Vagina (tissue), 2 donors: ENCODE results near the gene CAB39L. TPM values are rescaled to one million over a fixed set of nuclear protein-coding genes. Genes with fewer than 3 reads are reported as not detected.

Experiments
- DNase-seq, 2 donors: peaks; one replicate each; pipeline ENCODE4 v3.0.0-alpha.2; 2017; ENCODE audit errors: extremely low spot score in 2 of 2
- H3K27ac ChIP-seq: fragments of 200-600 bp; sonication (generic); one replicate; pipeline ENCODE4 v1.5.1; 2019
- H3K27me3 ChIP-seq: fragments of 200-600 bp; sonication (generic); one replicate; pipeline ENCODE4 v1.5.1; 2019
- H3K36me3 ChIP-seq, 2 donors: fragments of 200-600 bp; sonication (generic); one replicate each; pipeline ENCODE4 v1.5.1; 2017 to 2019
- H3K4me1 ChIP-seq: fragments of 200-600 bp; sonication (generic); one replicate; pipeline ENCODE4 v1.5.1; 2019
- H3K4me3 ChIP-seq, 2 donors: fragments of 200-600 bp; sonication (generic); 1 replicate in 1 of 2; 2 replicates in 1 of 2; pipeline ENCODE4 v1.5.1; 2016 to 2019
- H3K9me3 ChIP-seq: fragments of 200-600 bp; sonication (generic); one replicate; pipeline ENCODE4 v1.5.1; 2019
- CTCF ChIP-seq, 3 experiments: fragments of 450-650 bp in 2 of 3; fragments of 200-600 bp in 1 of 3; sonication (generic) in 1 of 3; IDR thresholded peaks; one replicate each; pipeline ENCODE4 v1.5.1; 2017 to 2019; ENCODE audit warnings: antibody characterized with exemption in 3 of 3, mild to moderate bottlenecking in 2 of 3, moderate library complexity in 2 of 3
- POLR2A ChIP-seq, 2 donors: fragments of 450-650 bp; IDR thresholded peaks; one replicate each; pipeline ENCODE4 v1.6.1; 2017; ENCODE audit warnings: antibody characterized with exemption in 2 of 2, mild to moderate bottlenecking in 2 of 2, moderate library complexity in 2 of 2
- POLR2AphosphoS5 ChIP-seq, 2 donors: sonication (generic); formaldehyde crosslinking; IDR thresholded peaks; one replicate each; pipeline ENCODE4 v1.9.0; 2017; ENCODE audit warnings: antibody characterized with exemption in 2 of 2, mild to moderate bottlenecking in 2 of 2, low read depth in 1 of 2; ENCODE audit not compliant: insufficient read depth in 1 of 2
- intact Hi-C: fragments of 100-400 bp; cut with DNase I; formaldehyde crosslinking; loops from one replicate; pipeline ENCODE4 v1.15.1; 2023
- total RNA-seq: library from RNA; depleted of rRNA; stranded (reverse); fragments of >200 nt; gene quantifications from one replicate; pipeline ENCODE4 v1.2.3, GENCODE V29; 2016

Gene CAB39L
- total RNA-seq, 1 donor from 2014 or later: 31.7 TPM

- Histone ChIP-seq H3K4me3 (no peak overlapping the region), H3K27ac (no peak overlapping the region), H3K4me1 (no peaks in the 10 kb centered on the region), H3K9me3 (no peaks in the 10 kb centered on the region), H3K36me3 (no peaks in the 10 kb centered on the region), H3K27me3 (no peaks in the 10 kb centered on the region)
- intact Hi-C loops: no loop called here
- DNase-seq: no peak
- no peak for TF ChIP-seq POLR2AphosphoS5 (IDR thresholded peaks at IDR 0.05; ENCODE audit: insufficient read depth in 1 of 2, low read depth in 1 of 2)
- no peak for TF ChIP-seq CTCF (IDR thresholded peaks at IDR 0.05)
- TF ChIP-seq POLR2A (IDR thresholded peaks at IDR 0.05): no peak
These were observed 32.5 kb downstream of the CAB39L start for GRCh38 chr13:49411353-49411752.

- Histone ChIP-seq H3K27ac (no peak overlapping the region), H3K36me3 (peaks cover 0 to 4% of the 10 kb centered on the region in 2 donors), H3K4me1 (no peaks in the 10 kb centered on the region), H3K4me3 (no peak overlapping the region), H3K27me3 (no peaks in the 10 kb centered on the region), H3K9me3 (no peaks in the 10 kb centered on the region)
- intact Hi-C loops: no loop called here
- TF ChIP-seq POLR2A (IDR thresholded peaks at IDR 0.05): no peak
- TF ChIP-seq CTCF (IDR thresholded peaks at IDR 0.05): no peak
- no peak for TF ChIP-seq POLR2AphosphoS5 (IDR thresholded peaks at IDR 0.05; ENCODE audit: insufficient read depth in 1 of 2, low read depth in 1 of 2)
- no peak for DNase-seq
These were observed 33.4 kb downstream of the CAB39L start for GRCh38 chr13:49410477-49410876.

- no peak overlapping the region for H3K4me3 ChIP-seq
- DNase-seq: no peak
- no peaks in the 10 kb centered on the region for H3K4me1 ChIP-seq
- H3K27ac ChIP-seq: no peak overlapping the region
- H3K9me3 ChIP-seq: no peaks in the 10 kb centered on the region
- TF ChIP-seq CTCF (IDR thresholded peaks at IDR 0.05) (no peak), POLR2AphosphoS5 (IDR thresholded peaks at IDR 0.05; ENCODE audit: insufficient read depth in 1 of 2, low read depth in 1 of 2) (no peak), POLR2A (IDR thresholded peaks at IDR 0.05) (no peak)
- no peaks in the 10 kb centered on the region for H3K27me3 ChIP-seq
- intact Hi-C loops: no loop called here
- peaks cover 0 to 4% of the 10 kb centered on the region in 2 donors for H3K36me3 ChIP-seq
These were observed 33.9 kb downstream of the CAB39L start for GRCh38 chr13:49410006-49410405.

GRCh38 chr13:49409008-49409407, 34.9 kb downstream of the CAB39L start:
- Histone ChIP-seq H3K27ac (no peak overlapping the region), H3K27me3 (no peaks in the 10 kb centered on the region), H3K9me3 (peaks cover 7% of the 10 kb centered on the region), H3K4me3 (no peak overlapping the region), H3K36me3 (peaks cover 0 to 4% of the 10 kb centered on the region in 2 donors), H3K4me1 (no peaks in the 10 kb centered on the region)
- no peak for TF ChIP-seq POLR2A (IDR thresholded peaks at IDR 0.05)
- TF ChIP-seq CTCF (IDR thresholded peaks at IDR 0.05): no peak
- no peak for TF ChIP-seq POLR2AphosphoS5 (IDR thresholded peaks at IDR 0.05; ENCODE audit: insufficient read depth in 1 of 2, low read depth in 1 of 2)
- no peak for DNase-seq
- intact Hi-C loops: no loop called here

GRCh38 chr13:49407936-49408335, 35.9 kb downstream of the CAB39L start:
- no peak overlapping the region for H3K4me3 ChIP-seq
- no peak for TF ChIP-seq POLR2AphosphoS5 (IDR thresholded peaks at IDR 0.05; ENCODE audit: insufficient read depth in 1 of 2, low read depth in 1 of 2)
- no peak for TF ChIP-seq CTCF (IDR thresholded peaks at IDR 0.05)
- TF ChIP-seq POLR2A (IDR thresholded peaks at IDR 0.05): no peak
- intact Hi-C loops: no loop called here
- no peaks in the 10 kb centered on the region for H3K27me3 ChIP-seq
- no peaks in the 10 kb centered on the region for H3K4me1 ChIP-seq
- no peak for DNase-seq
- peaks cover 7% of the 10 kb centered on the region for H3K9me3 ChIP-seq
- peaks cover 0 to 4% of the 10 kb centered on the region in 2 donors for H3K36me3 ChIP-seq
- H3K27ac ChIP-seq: no peak overlapping the region
